Endodermal cell (in vitro differentiated cells): Measurements from ENCODE around the gene KRTAP9-4. TPM values are rescaled to one million over a fixed set of nuclear protein-coding genes. Genes with fewer than 3 reads are reported as not detected.

Experiments
- DNase-seq: peaks from one replicate; pipeline ENCODE4 v3.0.0-alpha.2; 2017
- H3K27ac ChIP-seq: 2 replicates; pipeline ENCODE4 v1.5.1; 2013; ENCODE audit warnings: mild to moderate bottlenecking, low read depth, low read length, moderate library complexity
- H3K27me3 ChIP-seq: 2 replicates; pipeline ENCODE4 v1.6.1; 2013; ENCODE audit warnings: mild to moderate bottlenecking, low read length, moderate library complexity; ENCODE audit not compliant: insufficient read depth, control insufficient read depth, poor library complexity, severe bottlenecking
- H3K36me3 ChIP-seq: 2 replicates; pipeline ENCODE4 v1.7.0; 2013; ENCODE audit warnings: mild to moderate bottlenecking, low read length, moderate library complexity; ENCODE audit not compliant: control insufficient read depth, insufficient read depth
- H3K4me1 ChIP-seq: one replicate; pipeline ENCODE4 v1.7.0; 2013; ENCODE audit warnings: low read length; ENCODE audit not compliant: control insufficient read depth, insufficient read depth
- H3K4me3 ChIP-seq: 2 replicates; pipeline ENCODE4 v1.5.1; 2013; ENCODE audit warnings: mild to moderate bottlenecking, low read length, moderate library complexity
- H3K9ac ChIP-seq: 2 replicates; pipeline ENCODE4 v1.6.1; 2013; ENCODE audit warnings: mild to moderate bottlenecking, low read length, moderate library complexity; ENCODE audit not compliant: poor library complexity, severe bottlenecking; ENCODE audit errors: extremely low read depth
- H3K9me3 ChIP-seq: 2 replicates; pipeline ENCODE4 v1.6.1; 2013; ENCODE audit warnings: mild to moderate bottlenecking, low read length, moderate library complexity; ENCODE audit not compliant: control insufficient read depth
- H3K27ac Mint-ChIP-seq: 2 replicates; pipeline ENCODE4 v1.8.0; 2020; ENCODE audit warnings: mixed read lengths
- H3K27me3 Mint-ChIP-seq: 2 replicates; pipeline ENCODE4 v1.8.0; 2021; ENCODE audit warnings: mild to moderate bottlenecking, mixed read lengths; ENCODE audit not compliant: insufficient read depth
- H3K36me3 Mint-ChIP-seq: 2 replicates; pipeline ENCODE4 v1.8.0; 2020; ENCODE audit warnings: low read depth, mixed read lengths
- H3K4me1 Mint-ChIP-seq: 2 replicates; pipeline ENCODE4 v1.8.0; 2020; ENCODE audit warnings: mixed read lengths
- H3K4me3 Mint-ChIP-seq: 2 replicates; pipeline ENCODE4 v1.8.0; 2020; ENCODE audit warnings: mild to moderate bottlenecking, moderate library complexity, mixed read lengths
- H3K9me3 Mint-ChIP-seq: 2 replicates; pipeline ENCODE4 v1.8.0; 2020; ENCODE audit warnings: mild to moderate bottlenecking, mixed read lengths
- WGBS, 2 experiments: methylation state at CpG; one replicate each; pipeline versions ENCODE4 v1.1.5 to v1.1.7; 2013; ENCODE audit warnings: missing lambda C conversion rate in 2 of 2, mixed read lengths in 1 of 2; ENCODE audit not compliant: insufficient coverage in 1 of 2, insufficient read length in 1 of 2; 5-methylcytosine and 5-hydroxymethylcytosine counted together
- total RNA-seq, 2 donors: library from RNA; stranded (reverse); fragmentation: NEBNext Ultra II Directional in 1 of 2; extraction: Animal tissue kit (Norgen Biotek cat#: 25700) in 1 of 2; gene quantifications; 2 replicates in 1 of 2; 3 replicates in 1 of 2; pipeline ENCODE4 v1.2.1, GENCODE V29; 2021
- TF ChIP-seq, protein P1 (sequence below): fragments of 200-600 bp; sonication (generic); conservative IDR thresholded peaks from 2 replicates; pipeline ENCODE4 v1.5.0; 2021; ENCODE audit warnings: antibody characterized with exemption, mild to moderate bottlenecking

The KRTAP9-4 gene
- total RNA-seq, 2 donors from 2014 or later: not detected

DNA sequence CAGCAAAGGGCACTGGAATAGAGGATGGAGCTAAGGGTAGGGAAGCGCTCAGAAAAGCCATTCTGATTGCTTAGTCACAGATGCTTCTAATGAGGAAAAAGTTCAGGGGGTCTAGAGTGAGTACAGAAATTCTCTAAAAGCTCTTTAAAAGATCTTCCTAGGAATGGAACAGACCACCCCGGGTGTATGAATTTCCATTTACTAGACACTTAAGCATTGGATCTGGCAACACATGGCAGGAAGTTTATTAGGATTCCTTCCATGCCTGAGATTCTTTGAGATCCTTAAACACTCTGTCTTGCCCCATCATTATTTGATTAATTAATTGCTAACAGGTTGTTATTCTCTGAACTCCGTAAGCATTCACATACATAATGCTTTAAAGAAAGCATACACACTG, 34.6 kb downstream of the KRTAP9-4 start:
- H3K4me1 ChIP-seq: no peaks in the 10 kb centered on the region
- no peak overlapping the region for H3K4me3 ChIP-seq
- no peak for DNase-seq
- TF ChIP-seq, protein P1, sequence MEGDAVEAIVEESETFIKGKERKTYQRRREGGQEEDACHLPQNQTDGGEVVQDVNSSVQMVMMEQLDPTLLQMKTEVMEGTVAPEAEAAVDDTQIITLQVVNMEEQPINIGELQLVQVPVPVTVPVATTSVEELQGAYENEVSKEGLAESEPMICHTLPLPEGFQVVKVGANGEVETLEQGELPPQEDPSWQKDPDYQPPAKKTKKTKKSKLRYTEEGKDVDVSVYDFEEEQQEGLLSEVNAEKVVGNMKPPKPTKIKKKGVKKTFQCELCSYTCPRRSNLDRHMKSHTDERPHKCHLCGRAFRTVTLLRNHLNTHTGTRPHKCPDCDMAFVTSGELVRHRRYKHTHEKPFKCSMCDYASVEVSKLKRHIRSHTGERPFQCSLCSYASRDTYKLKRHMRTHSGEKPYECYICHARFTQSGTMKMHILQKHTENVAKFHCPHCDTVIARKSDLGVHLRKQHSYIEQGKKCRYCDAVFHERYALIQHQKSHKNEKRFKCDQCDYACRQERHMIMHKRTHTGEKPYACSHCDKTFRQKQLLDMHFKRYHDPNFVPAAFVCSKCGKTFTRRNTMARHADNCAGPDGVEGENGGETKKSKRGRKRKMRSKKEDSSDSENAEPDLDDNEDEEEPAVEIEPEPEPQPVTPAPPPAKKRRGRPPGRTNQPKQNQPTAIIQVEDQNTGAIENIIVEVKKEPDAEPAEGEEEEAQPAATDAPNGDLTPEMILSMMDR: no peak
- H3K27me3 Mint-ChIP-seq: no peaks in the 10 kb centered on the region
- WGBS, 2 experiments: 87 to 95% methylated on average over 3 of the region's 3 CpGs
- H3K9me3 Mint-ChIP-seq: no peaks in the 10 kb centered on the region
- H3K36me3 Mint-ChIP-seq: no peaks in the 10 kb centered on the region
- H3K27me3 ChIP-seq: no peaks in the 10 kb centered on the region
- H3K36me3 ChIP-seq: no peaks in the 10 kb centered on the region
- no peak overlapping the region for H3K9ac ChIP-seq
- no peaks in the 10 kb centered on the region for H3K9me3 ChIP-seq
- H3K4me3 Mint-ChIP-seq: no peak overlapping the region
- no peak overlapping the region for H3K27ac Mint-ChIP-seq
- H3K4me1 Mint-ChIP-seq: peaks cover 5% of the 10 kb centered on the region
- H3K27ac ChIP-seq: no peak overlapping the region

DNA sequence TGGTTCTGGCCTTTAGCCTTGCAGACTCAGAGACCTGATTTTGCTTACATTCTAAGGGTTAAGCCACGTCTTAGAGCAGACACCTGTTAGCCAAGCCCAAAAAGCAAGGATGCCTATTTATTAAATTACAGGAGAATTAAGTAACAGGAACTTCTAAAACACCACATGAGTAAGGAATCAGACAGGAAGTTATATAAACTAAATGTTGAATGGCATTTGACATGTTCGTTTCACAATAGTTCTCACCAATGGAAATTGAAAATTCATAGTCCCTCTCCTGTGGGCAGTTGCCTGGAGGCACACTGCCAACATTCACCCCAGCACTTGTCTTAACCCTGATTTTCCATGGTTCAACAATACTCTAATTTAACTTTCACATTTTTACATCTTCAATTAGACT, 35.1 kb downstream of the KRTAP9-4 start:
- 86 to 96% methylated on average over 1 to 2 of the region's 2 CpGs for WGBS, 2 experiments
- H3K9me3 Mint-ChIP-seq: no peaks in the 10 kb centered on the region
- no peaks in the 10 kb centered on the region for H3K27me3 Mint-ChIP-seq

DNA sequence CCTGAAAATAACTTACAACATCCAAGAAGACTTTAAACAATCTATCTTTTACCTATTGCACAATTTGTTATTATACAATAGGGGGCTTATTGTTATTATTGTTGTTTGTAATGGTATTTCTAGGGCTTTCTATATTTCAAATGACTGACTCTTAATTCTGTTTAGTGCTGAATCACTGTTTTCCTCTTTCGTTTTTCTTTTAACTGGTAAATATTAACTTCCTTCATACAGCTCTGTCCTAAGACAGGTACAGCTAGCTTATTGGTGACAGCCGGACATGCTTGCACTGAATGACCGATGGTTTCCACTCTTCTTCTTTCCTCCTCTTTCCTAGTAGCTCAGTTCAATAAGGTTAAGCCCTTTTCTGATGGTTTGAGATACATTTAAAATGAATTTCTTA, 37.6 kb downstream of the KRTAP9-4 start:
- H3K27me3 ChIP-seq: no peaks in the 10 kb centered on the region
- no peaks in the 10 kb centered on the region for H3K4me1 ChIP-seq
- no peaks in the 10 kb centered on the region for H3K36me3 ChIP-seq
- H3K9me3 ChIP-seq: no peaks in the 10 kb centered on the region
- no peak overlapping the region for H3K9ac ChIP-seq
- 83 to 90% methylated on average over 1 to 3 of the region's 3 CpGs for WGBS, 2 experiments
- TF ChIP-seq, protein P1: no peak
- Mint-ChIP-seq H3K4me3 (no peak overlapping the region), H3K36me3 (no peaks in the 10 kb centered on the region), H3K27ac (no peak overlapping the region), H3K9me3 (no peaks in the 10 kb centered on the region), H3K4me1 (peaks cover 5% of the 10 kb centered on the region), H3K27me3 (no peaks in the 10 kb centered on the region)
- H3K4me3 ChIP-seq: no peak overlapping the region
- DNase-seq: no peak
- no peak overlapping the region for H3K27ac ChIP-seq

More for the DNA sequence above, 35.1 kb downstream of the KRTAP9-4 start:
- Histone ChIP-seq H3K9ac (no peak overlapping the region), H3K36me3 (no peaks in the 10 kb centered on the region), H3K4me1 (no peaks in the 10 kb centered on the region), H3K27me3 (no peaks in the 10 kb centered on the region), H3K27ac (no peak overlapping the region), H3K9me3 (no peaks in the 10 kb centered on the region), H3K4me3 (no peak overlapping the region)
- TF ChIP-seq, protein P1: no peak
- no peak for DNase-seq
- H3K4me1 Mint-ChIP-seq: peaks cover 5% of the 10 kb centered on the region
- H3K36me3 Mint-ChIP-seq: no peaks in the 10 kb centered on the region
- H3K4me3 Mint-ChIP-seq: no peak overlapping the region
- H3K27ac Mint-ChIP-seq: no peak overlapping the region
